Measurements from ENCODE around the gene NPPB.

NPPB gene

GRCh38 chr1:11875094-11875493 lies 16.3 kb upstream of the NPPB start:
- Histone ChIP-seq H3K9me3 (ENCODE audit: control insufficient read depth, low read length) (no peaks in the 10 kb centered on the region), H3K4me2 (ENCODE audit: low read length) (no peak overlapping the region), H2AFZ (no peak overlapping the region), H3K27ac (peak overlapping the region; percentile 76), H3K4me3 (ENCODE audit: low read depth, low read length) (no peak overlapping the region), H3K9ac (no peak overlapping the region), H3K36me3 (ENCODE audit: control insufficient read depth, insufficient read depth, low read length) (no peaks in the 10 kb centered on the region), H3K4me1 (peaks cover 19% of the 10 kb centered on the region), H3K27me3 (ENCODE audit: control insufficient read depth, insufficient read depth, low read length) (no peaks in the 10 kb centered on the region), H3K79me2 (no peaks in the 10 kb centered on the region)
- no peak for TF ChIP-seq CTCF (IDR thresholded peaks at IDR 0.05)

- peak overlapping the region; percentile 75 for H2AFZ ChIP-seq
- no peak overlapping the region for H3K4me2 ChIP-seq (ENCODE audit: low read length)
- no peaks in the 10 kb centered on the region for H3K9me3 ChIP-seq (ENCODE audit: control insufficient read depth, low read length)
- peak overlapping the region; percentile 76 for H3K27ac ChIP-seq
- no peak for TF ChIP-seq CTCF (IDR thresholded peaks at IDR 0.05)
- no peaks in the 10 kb centered on the region for H3K36me3 ChIP-seq (ENCODE audit: control insufficient read depth, insufficient read depth, low read length)
- peaks cover 19% of the 10 kb centered on the region for H3K4me1 ChIP-seq
- H3K27me3 ChIP-seq (ENCODE audit: control insufficient read depth, insufficient read depth, low read length) = no peaks in the 10 kb centered on the region
- H3K4me3 ChIP-seq (ENCODE audit: low read depth, low read length) = no peak overlapping the region
- no peaks in the 10 kb centered on the region for H3K79me2 ChIP-seq
- no peak overlapping the region for H3K9ac ChIP-seq
These were observed 15.9 kb upstream of the NPPB start for GRCh38 chr1:11874624-11875023.

DNA sequence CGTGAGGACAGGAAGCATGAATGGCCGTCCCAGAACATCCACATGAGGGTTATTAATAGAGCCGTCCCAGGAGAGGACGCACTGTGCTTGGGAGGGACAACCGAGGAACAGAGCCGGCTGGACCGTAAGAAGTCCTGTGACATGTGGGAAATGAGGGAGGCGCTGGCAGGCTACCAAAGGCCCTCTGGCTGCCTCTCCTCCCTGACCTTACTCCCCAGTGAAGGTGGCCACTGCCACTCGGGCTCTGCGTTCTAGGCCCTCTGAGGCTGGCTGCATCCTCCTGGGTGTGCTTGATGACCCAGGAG lies 15.5 kb upstream of the NPPB start:
- Histone ChIP-seq H3K79me2 (no peaks in the 10 kb centered on the region), H3K4me1 (peaks cover 19% of the 10 kb centered on the region), H3K9ac (no peak overlapping the region), H2AFZ (peak overlapping the region; percentile 75), H3K27ac (peak overlapping the region; percentile 76), H3K36me3 (ENCODE audit: control insufficient read depth, insufficient read depth, low read length) (no peaks in the 10 kb centered on the region), H3K27me3 (ENCODE audit: control insufficient read depth, insufficient read depth, low read length) (no peaks in the 10 kb centered on the region), H3K9me3 (ENCODE audit: control insufficient read depth, low read length) (no peaks in the 10 kb centered on the region), H3K4me3 (ENCODE audit: low read depth, low read length) (no peak overlapping the region), H3K4me2 (ENCODE audit: low read length) (no peak overlapping the region)
- no peak for TF ChIP-seq CTCF (IDR thresholded peaks at IDR 0.05)

GRCh38 chr1:11873395-11874257 lies 14.9 kb upstream of the NPPB start:
- Histone ChIP-seq H2AFZ (peak overlapping the region; percentile 75), H3K36me3 (ENCODE audit: control insufficient read depth, insufficient read depth, low read length) (no peaks in the 10 kb centered on the region), H3K27me3 (ENCODE audit: control insufficient read depth, insufficient read depth, low read length) (no peaks in the 10 kb centered on the region), H3K9ac (no peak overlapping the region), H3K4me1 (peaks cover 19% of the 10 kb centered on the region), H3K4me2 (ENCODE audit: low read length) (no peak overlapping the region), H3K9me3 (ENCODE audit: control insufficient read depth, low read length) (no peaks in the 10 kb centered on the region), H3K4me3 (ENCODE audit: low read depth, low read length) (no peak overlapping the region), H3K27ac (peak overlapping the region; percentile 76), H3K79me2 (no peaks in the 10 kb centered on the region)
- no peak for TF ChIP-seq CTCF (IDR thresholded peaks at IDR 0.05)

GRCh38 chr1:11872545-11872944 lies 13.8 kb upstream of the NPPB start:
- no peaks in the 10 kb centered on the region for H3K27me3 ChIP-seq (ENCODE audit: control insufficient read depth, insufficient read depth, low read length)
- H3K4me2 ChIP-seq (ENCODE audit: low read length) = no peak overlapping the region
- no peak overlapping the region for H3K4me3 ChIP-seq (ENCODE audit: low read depth, low read length)
- no peaks in the 10 kb centered on the region for H3K9me3 ChIP-seq (ENCODE audit: control insufficient read depth, low read length)
- peak overlapping the region; percentile 7 for H3K27ac ChIP-seq
- no peaks in the 10 kb centered on the region for H3K79me2 ChIP-seq
- H2AFZ ChIP-seq = no peak overlapping the region
- peaks cover 19% of the 10 kb centered on the region for H3K4me1 ChIP-seq
- H3K36me3 ChIP-seq (ENCODE audit: control insufficient read depth, insufficient read depth, low read length) = no peaks in the 10 kb centered on the region
- no peak overlapping the region for H3K9ac ChIP-seq
- no peak for TF ChIP-seq CTCF (IDR thresholded peaks at IDR 0.05)
